DMS153 treated with DMSO at 0.1 percent for 48 hours (cell line): Measurements from ENCODE around the gene OBSCN.

Experiments used
- DNase-seq: peaks from one replicate; lab custom pipeline; 2025; ENCODE audit not compliant: unreplicated experiment; lab: John Stamatoyannopoulos, UW

OBSCN gene

GRCh38 chr1:228286505-228287417, 78.9 kb downstream of the OBSCN start:
- DNase-seq, result no peak

DNA sequence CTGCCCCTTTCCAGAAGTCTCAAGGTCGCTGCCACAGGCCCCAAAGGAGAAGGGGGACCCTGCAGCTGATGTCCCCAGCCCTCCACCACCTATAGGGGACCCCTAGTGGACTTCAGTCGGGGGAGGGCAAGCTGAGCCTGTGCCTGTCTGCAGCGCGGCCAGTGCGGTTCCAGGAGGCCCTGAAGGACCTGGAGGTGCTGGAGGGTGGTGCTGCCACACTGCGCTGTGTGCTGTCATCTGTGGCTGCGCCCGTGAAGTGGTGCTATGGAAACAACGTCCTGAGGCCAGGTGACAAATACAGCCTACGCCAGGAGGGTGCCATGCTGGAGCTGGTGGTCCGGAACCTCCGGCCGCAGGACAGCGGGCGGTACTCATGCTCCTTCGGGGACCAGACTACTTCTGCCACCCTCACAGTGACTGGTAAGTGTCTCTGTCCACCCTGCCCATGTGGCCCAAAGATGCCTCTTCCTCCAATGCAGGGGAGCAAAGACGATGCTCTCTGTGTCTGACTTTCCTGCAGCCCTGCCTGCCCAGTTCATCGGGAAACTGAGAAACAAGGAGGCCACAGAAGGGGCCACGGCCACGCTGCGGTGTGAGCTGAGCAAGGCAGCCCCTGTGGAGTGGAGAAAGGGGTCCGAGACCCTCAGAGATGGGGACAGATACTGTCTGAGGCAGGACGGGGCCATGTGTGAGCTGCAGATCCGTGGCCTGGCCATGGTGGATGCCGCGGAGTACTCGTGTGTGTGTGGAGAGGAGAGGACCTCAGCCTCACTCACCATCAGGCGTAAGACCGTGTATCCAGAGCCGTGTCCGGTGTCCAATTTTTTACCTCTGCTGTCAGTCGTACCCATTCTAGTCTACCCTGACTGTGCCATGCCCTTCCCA, 79.9 kb downstream of the OBSCN start:
- no peak for DNase-seq

GRCh38 chr1:228288536-228289238, 80.8 kb downstream of the OBSCN start:
- DNase-seq, result no peak

GRCh38 chr1:228289239-228289849, 81.5 kb downstream of the OBSCN start:
- DNase-seq, result no peak

DNA sequence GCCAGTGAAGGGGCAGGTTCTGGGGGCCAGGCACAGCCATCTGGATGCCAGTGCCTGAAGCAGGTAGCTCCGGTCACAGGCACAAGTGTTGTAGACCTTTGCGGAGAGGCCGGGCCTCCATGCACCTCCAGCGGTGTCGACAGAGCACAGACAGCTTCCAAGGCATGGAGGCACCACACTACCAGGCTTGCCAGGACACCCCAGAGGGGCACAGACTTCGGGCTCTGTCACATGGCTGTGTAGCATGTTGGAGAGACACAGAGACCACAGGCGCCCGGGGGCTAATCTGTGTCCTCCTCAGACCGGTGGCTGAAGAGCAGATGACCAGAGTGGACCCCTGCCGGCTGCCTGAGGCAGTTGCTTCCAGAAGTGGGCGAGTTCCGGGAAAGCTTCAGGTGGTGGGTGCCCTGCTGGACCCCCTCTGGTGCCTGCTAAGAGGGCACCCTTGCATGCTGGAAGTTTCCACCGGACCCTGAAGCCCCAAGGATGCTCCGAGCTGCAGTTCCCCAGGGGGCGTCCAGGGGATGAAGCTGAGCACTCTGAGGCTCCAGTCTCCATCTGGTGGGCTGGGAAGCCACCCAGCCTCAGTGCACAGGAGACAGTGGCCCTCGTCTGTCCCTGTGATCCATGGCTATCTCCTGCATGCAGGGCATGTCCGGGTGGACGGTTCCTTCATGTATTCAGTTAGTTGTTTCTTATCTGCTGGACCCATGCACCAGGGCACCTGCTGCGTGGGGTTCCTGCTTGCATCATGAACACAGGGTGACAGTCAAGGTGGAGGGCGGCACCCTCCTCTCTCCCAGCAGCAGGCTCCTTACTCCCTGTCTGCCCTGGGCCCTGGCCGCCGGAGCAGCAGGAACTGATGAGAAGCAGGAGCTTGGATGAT, 82.4 kb downstream of the OBSCN start:
- no peak for DNase-seq

GRCh38 chr1:228291906-228292608, 84.2 kb downstream of the OBSCN start:
- no peak for DNase-seq

DNA sequence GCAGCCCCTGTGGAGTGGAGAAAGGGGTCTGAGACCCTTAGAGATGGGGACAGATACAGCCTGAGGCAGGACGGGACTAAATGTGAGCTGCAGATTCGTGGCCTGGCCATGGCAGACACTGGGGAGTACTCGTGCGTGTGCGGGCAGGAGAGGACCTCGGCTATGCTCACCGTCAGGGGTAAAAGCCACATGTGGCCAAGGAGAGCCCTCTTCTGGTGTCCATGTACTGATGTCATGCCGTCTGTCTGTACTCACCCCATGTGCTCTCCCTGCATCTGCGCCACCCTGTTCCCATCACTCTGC, 84.7 kb downstream of the OBSCN start:
- no peak for DNase-seq

DNA sequence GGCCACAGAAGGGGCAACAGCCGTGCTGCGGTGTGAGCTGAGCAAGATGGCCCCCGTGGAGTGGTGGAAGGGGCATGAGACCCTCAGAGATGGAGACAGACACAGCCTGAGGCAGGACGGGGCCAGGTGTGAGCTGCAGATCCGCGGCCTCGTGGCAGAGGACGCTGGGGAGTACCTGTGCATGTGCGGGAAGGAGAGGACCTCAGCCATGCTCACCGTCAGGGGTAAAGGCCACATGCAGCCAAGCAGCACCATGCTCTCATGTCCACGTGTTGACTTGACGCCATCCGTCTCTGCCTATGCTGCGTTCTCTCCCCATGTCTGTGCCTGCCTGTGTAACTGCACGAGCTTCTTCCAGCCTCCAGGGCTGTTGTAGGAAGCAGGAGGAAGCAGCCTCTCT, 85.5 kb downstream of the OBSCN start:
- no peak for DNase-seq

DNA sequence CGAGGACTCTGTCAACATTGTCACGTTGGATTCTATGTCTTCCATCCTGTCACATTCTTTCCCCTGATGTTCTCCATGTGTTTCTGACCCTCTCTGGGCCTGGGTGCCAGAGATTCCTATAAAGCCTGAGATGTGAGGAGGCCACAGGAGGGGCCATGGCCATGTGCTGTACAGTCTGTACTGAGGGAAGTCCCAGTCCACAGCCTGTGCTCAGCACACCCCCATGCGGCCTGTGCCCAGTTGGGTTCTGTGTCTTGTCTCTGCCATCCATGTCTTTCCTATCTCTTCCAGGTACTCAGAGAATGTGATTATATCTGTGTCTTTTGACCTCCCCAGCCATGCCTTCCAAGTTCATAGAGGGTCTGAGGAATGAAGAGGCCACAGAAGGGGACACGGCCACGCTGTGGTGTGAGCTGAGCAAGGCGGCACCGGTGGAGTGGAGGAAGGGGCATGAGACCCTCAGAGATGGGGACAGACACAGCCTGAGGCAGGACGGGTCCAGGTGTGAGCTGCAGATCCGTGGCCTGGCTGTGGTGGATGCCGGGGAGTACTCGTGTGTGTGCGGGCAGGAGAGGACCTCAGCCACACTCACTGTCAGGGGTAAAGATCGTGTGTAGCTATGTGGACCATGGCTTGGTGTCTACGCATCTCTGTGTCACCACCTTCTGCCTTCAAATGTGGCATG, 86.1 kb downstream of the OBSCN start:
- no peak for DNase-seq

DNA sequence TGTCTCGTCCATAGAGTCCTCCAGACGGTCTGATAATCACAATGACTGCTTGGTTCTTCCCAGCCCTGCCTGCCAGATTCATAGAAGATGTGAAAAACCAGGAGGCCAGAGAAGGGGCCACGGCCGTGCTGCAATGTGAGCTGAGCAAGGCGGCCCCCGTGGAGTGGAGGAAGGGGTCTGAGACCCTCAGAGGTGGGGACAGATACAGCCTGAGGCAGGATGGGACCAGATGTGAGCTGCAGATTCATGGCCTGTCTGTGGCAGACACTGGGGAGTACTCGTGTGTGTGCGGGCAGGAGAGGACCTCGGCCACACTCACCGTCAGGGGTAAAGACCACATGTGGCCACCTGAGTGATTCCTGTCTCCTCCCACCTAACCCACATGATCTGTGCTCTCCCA, 86.9 kb downstream of the OBSCN start:
- DNase-seq, result no peak

DNA sequence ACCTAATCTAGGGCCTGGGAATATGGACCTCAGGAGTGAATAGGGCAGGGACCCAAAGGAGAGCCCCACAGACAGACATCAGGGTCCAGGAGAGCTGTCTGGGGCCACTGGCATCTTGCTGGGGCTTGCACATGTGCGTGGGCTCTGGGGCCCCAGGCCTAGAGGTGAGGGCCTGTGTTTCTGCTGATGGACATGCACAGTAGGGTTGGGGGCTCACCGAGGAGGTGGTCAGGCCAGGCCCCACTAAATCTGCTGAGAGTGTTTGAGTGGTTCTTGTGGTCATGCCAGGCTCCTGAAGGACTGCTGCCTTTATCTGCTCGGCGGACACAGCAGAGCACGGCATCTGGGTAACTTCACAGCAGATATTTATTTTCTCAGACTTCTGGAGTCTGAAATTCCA, 87.4 kb downstream of the OBSCN start:
- no peak for DNase-seq

GRCh38 chr1:228295981-228296380, 88.1 kb downstream of the OBSCN start:
- no peak for DNase-seq

GRCh38 chr1:228297242-228297641, 89.4 kb downstream of the OBSCN start:
- DNase-seq, result no peak

- DNase-seq, result no peak
Measured at GRCh38 chr1:228297822-228298221, 90.0 kb downstream of the OBSCN start.

DNA sequence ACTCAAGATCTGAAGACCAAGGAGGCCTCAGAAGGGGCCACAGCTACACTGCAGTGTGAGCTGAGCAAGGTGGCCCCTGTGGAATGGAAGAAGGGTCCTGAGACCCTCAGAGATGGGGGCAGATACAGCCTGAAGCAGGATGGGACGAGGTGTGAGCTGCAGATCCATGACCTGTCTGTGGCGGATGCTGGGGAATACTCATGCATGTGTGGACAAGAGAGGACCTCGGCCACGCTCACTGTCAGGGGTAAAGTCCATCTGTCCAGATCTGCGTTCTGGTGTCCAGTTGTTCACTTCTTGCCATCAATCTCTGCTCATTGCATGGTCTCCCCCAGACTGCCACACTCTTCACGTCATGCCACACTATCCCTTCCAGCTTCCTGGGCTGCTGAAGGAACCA, 90.6 kb downstream of the OBSCN start:
- DNase-seq, result no peak

- DNase-seq, result no peak
Measured at GRCh38 chr1:228299211-228299610, 91.4 kb downstream of the OBSCN start.

- DNase-seq, result no peak
Measured at GRCh38 chr1:228299901-228300300, 92.1 kb downstream of the OBSCN start.

- DNase-seq, result no peak
Measured at GRCh38 chr1:228302086-228302485, 94.2 kb downstream of the OBSCN start.

- DNase-seq, result no peak
Measured at GRCh38 chr1:228303596-228303995, 95.8 kb downstream of the OBSCN start.
